H1 (cell line): ENCODE results near the gene UPK3B. TPM values are rescaled to one million over a fixed set of nuclear protein-coding genes. Genes with fewer than 3 reads are reported as not detected.
"Not testable (repeated sequence)": the region's sequence is repeated elsewhere in the genome, so short reads cannot be mapped to it uniquely, and the experiment has no call there.

Experiments
- CTCF ChIA-PET: fragments of 300-600 bp; sonication (Branson Sonifier 250); formaldehyde crosslinking; loops from one replicate; lab custom pipeline; 2021; ENCODE audit not compliant: partially characterized antibody; lab: Charles Lee
- POLR2A ChIA-PET: fragments of 300-600 bp; sonication (Branson Sonifier 250); formaldehyde crosslinking; loops from one replicate; lab custom pipeline; 2021; ENCODE audit warnings: inconsistent platforms; ENCODE audit not compliant: partially characterized antibody; lab: Charles Lee
- DNase-seq, 2 experiments: peaks; one replicate each; pipeline versions ENCODE4 v3.0.0 to v3.0.0-alpha.2; 2010 to 2022; ENCODE audit warnings: low spot score in 2 of 2, low read depth in 1 of 2, mixed read lengths in 1 of 2
- FAIRE-seq: peaks from 2 replicates; lab custom pipeline; 2011; peaks lifted over from hg19 to GRCh38; lab: Jason Lieb, UNC
- H2AFZ ChIP-seq: 2 replicates; pipeline ENCODE4 v1.8.1; 2012; ENCODE audit warnings: low read length, inconsistent platforms
- H2AK5ac ChIP-seq: 2 replicates; pipeline ENCODE4 v1.6.1; 2013; ENCODE audit warnings: low read depth, low read length
- H2BK120ac ChIP-seq: replicated peaks from 2 replicates; pipeline ENCODE3; 2013; ENCODE audit warnings: low read depth, low read length, inconsistent platforms
- H2BK12ac ChIP-seq: 2 replicates; pipeline ENCODE4 v1.6.1; 2013; ENCODE audit warnings: low read depth, low read length
- H2BK15ac ChIP-seq: 2 replicates; pipeline ENCODE4 v1.6.1; 2013; ENCODE audit warnings: low read length
- H2BK20ac ChIP-seq: 2 replicates; pipeline ENCODE4 v1.6.1; 2013; ENCODE audit warnings: low read length
- H2BK5ac ChIP-seq: 2 replicates; pipeline ENCODE4 v1.6.1; 2013; ENCODE audit warnings: low read depth, low read length
- H3K14ac ChIP-seq: 2 replicates; pipeline ENCODE4 v1.6.1; 2013; ENCODE audit warnings: inconsistent platforms; ENCODE audit not compliant: insufficient read length
- H3K18ac ChIP-seq: 2 replicates; pipeline ENCODE4 v1.6.1; 2013; ENCODE audit warnings: low read length; ENCODE audit errors: extremely low read depth
- H3K23ac ChIP-seq: 2 replicates; pipeline ENCODE4 v1.6.1; 2013; ENCODE audit warnings: inconsistent platforms; ENCODE audit not compliant: insufficient read length
- H3K23me2 ChIP-seq: 2 replicates; pipeline ENCODE4 v1.6.1; 2013; ENCODE audit warnings: low read depth, low read length
- H3K27ac ChIP-seq: 2 replicates; pipeline ENCODE4 v1.6.1; 2011; ENCODE audit warnings: low read depth, low read length, inconsistent platforms
- H3K27me3 ChIP-seq, 4 experiments: replicated peaks in 1 of 4; 1 replicate in 1 of 4; 2 replicates in 3 of 4; pipeline versions ENCODE4 v1.6.1 to v1.8.1; 2011 to 2013; ENCODE audit warnings: low read length in 3 of 4, mild to moderate bottlenecking in 3 of 4, inconsistent platforms in 2 of 4, mixed read lengths in 2 of 4, moderate library complexity in 1 of 4; ENCODE audit not compliant: control insufficient read depth in 3 of 4, insufficient read depth in 3 of 4; ENCODE audit errors: extremely low read depth in 1 of 4
- H3K36me3 ChIP-seq, 4 experiments: 2 replicates each; pipeline versions ENCODE4 v1.6.1 to v1.8.1; 2011 to 2013; ENCODE audit warnings: mild to moderate bottlenecking in 4 of 4, low read length in 3 of 4, moderate library complexity in 2 of 4, control low read depth in 1 of 4, inconsistent platforms in 1 of 4; ENCODE audit not compliant: insufficient read depth in 4 of 4, control insufficient read depth in 2 of 4
- H3K4ac ChIP-seq: replicated peaks from 2 replicates; pipeline ENCODE3; 2013; ENCODE audit warnings: low read length, low read depth, mixed read lengths, inconsistent platforms; ENCODE audit not compliant: insufficient read length
- H3K4me1 ChIP-seq, 4 experiments: replicated peaks in 1 of 4; 1 replicate in 1 of 4; 2 replicates in 3 of 4; pipeline versions ENCODE4 v1.6.1 to v1.8.1; 2011 to 2013; ENCODE audit warnings: low read length in 3 of 4, inconsistent platforms in 2 of 4, mixed read lengths in 1 of 4; ENCODE audit not compliant: insufficient read depth in 4 of 4, control insufficient read depth in 3 of 4
- H3K4me2 ChIP-seq, 2 experiments: 2 replicates each; pipeline versions ENCODE4 v1.6.1 to v1.8.1; 2011 to 2013; ENCODE audit warnings: low read depth in 2 of 2, low read length in 2 of 2, control low read depth in 1 of 2, inconsistent platforms in 1 of 2, mild to moderate bottlenecking in 1 of 2; ENCODE audit not compliant: insufficient read depth in 1 of 2
- H3K4me3 ChIP-seq, 4 experiments: fragments of 200-600, 300-600 bp in 1 of 4; sonication (generic), shearing (Covaris generic), sonication (Bioruptor Twin) in 1 of 4; 2 replicates each; pipeline versions ENCODE4 v1.5.1 to v1.8.1; 2011 to 2016; ENCODE audit warnings: low read length in 4 of 4, low read depth in 3 of 4, control low read depth in 2 of 4, inconsistent platforms in 2 of 4, mild to moderate bottlenecking in 2 of 4, mixed read lengths in 1 of 4, moderate library complexity in 1 of 4; ENCODE audit not compliant: insufficient read depth in 2 of 4; ENCODE audit errors: extremely low read depth in 1 of 4
- H3K56ac ChIP-seq: replicated peaks from 2 replicates; pipeline ENCODE3; 2013; ENCODE audit warnings: low read depth, mild to moderate bottlenecking, mixed read lengths, low read length, inconsistent platforms; ENCODE audit not compliant: insufficient read length
- H3K79me1 ChIP-seq: 2 replicates; pipeline ENCODE4 v1.6.1; 2013; ENCODE audit warnings: low read depth, low read length, control low read depth
- H3K79me2 ChIP-seq, 2 experiments: 2 replicates each; pipeline versions ENCODE4 v1.6.1 to v1.8.1; 2012 to 2013; ENCODE audit warnings: low read length in 2 of 2, mild to moderate bottlenecking in 2 of 2, inconsistent platforms in 1 of 2; ENCODE audit not compliant: insufficient read depth in 2 of 2, control insufficient read depth in 1 of 2
- H3K9ac ChIP-seq, 4 experiments: replicated peaks in 1 of 4; 1 replicate in 1 of 4; 2 replicates in 3 of 4; pipeline versions ENCODE4 v1.6.1 to v1.8.1; 2011 to 2013; ENCODE audit warnings: low read depth in 3 of 4, low read length in 3 of 4, control low read depth in 2 of 4, mild to moderate bottlenecking in 2 of 4, moderate library complexity in 2 of 4, inconsistent platforms in 1 of 4; ENCODE audit errors: extremely low read depth in 1 of 4
- H3K9me3 ChIP-seq, 2 experiments: 2 replicates each; pipeline versions ENCODE4 v1.6.1 to v1.8.1; 2012 to 2013; ENCODE audit warnings: mild to moderate bottlenecking in 2 of 2, moderate library complexity in 2 of 2, control low read depth in 1 of 2, inconsistent platforms in 1 of 2, low read depth in 1 of 2, low read length in 1 of 2, mixed read lengths in 1 of 2; ENCODE audit not compliant: insufficient read depth in 2 of 2
- H4K20me1 ChIP-seq, 2 experiments: replicated peaks in 1 of 2; 2 replicates each; pipeline versions ENCODE3 to v1.8.1; 2011 to 2013; ENCODE audit warnings: inconsistent platforms in 2 of 2, low read length in 2 of 2, mild to moderate bottlenecking in 1 of 2; ENCODE audit not compliant: insufficient read depth in 2 of 2, control insufficient read depth in 1 of 2
- H4K5ac ChIP-seq: 2 replicates; pipeline ENCODE4 v1.6.1; 2013; ENCODE audit warnings: low read length, low read depth, mixed read lengths, inconsistent platforms; ENCODE audit not compliant: insufficient read length
- H4K8ac ChIP-seq: 2 replicates; pipeline ENCODE4 v1.8.0; 2013; ENCODE audit warnings: mild to moderate bottlenecking, moderate library complexity, low read length, inconsistent platforms; ENCODE audit not compliant: insufficient read depth; ENCODE audit errors: extremely low read depth
- H4K91ac ChIP-seq: replicated peaks from 2 replicates; pipeline ENCODE3; 2013; ENCODE audit warnings: low read length, mixed read lengths, inconsistent platforms; ENCODE audit not compliant: insufficient read length
- WGBS, 2 experiments: shearing (Covaris generic) in 1 of 2; methylation state at CpG; one replicate each; pipeline versions ENCODE4 v1.1.6 to v1.1.7; 2013 to 2015; ENCODE audit warnings: low lambda C conversion rate in 2 of 2, mixed read lengths in 2 of 2, inconsistent platforms in 1 of 2, low coverage in 1 of 2, missing lambda C conversion rate in 1 of 2; ENCODE audit not compliant: insufficient replicate concordance in 2 of 2, insufficient coverage in 1 of 2, insufficient read length in 1 of 2; ENCODE audit errors: extremely low coverage in 1 of 2, missing lambda C conversion rate in 1 of 2; 5-methylcytosine and 5-hydroxymethylcytosine counted together
- polyA plus RNA-seq, 7 experiments: library from polyadenylated mRNA; depleted of rRNA in 3 of 7; stranded (reverse) in 5 of 7; unstranded in 2 of 7; fragments of >200 nt in 5 of 7; fragments of 200-250 nt in 2 of 7; gene quantifications; 1 replicate in 5 of 7; 2 replicates in 1 of 7; 4 replicates in 1 of 7; pipeline versions ENCODE4 v1.2.1 to v1.2.3, GENCODE V29; 2011 to 2013; ENCODE audit warnings: missing spikeins in 2 of 7, mixed read lengths in 2 of 7
- total RNA-seq: library from RNA; stranded (reverse); fragmentation: NEBNext Ultra II Directional; extraction: Animal tissue kit (Norgen Biotek cat#: 25700); gene quantifications from 2 replicates; pipeline ENCODE4 v1.2.1, GENCODE V29; 2021

Gene UPK3B
- total and polyA plus RNA-seq, 2 of the 8 experiments (the other 6 are each of a cell fraction or from before 2014, with no cell fraction given), result 5.9 to 20.6 TPM

DNA sequence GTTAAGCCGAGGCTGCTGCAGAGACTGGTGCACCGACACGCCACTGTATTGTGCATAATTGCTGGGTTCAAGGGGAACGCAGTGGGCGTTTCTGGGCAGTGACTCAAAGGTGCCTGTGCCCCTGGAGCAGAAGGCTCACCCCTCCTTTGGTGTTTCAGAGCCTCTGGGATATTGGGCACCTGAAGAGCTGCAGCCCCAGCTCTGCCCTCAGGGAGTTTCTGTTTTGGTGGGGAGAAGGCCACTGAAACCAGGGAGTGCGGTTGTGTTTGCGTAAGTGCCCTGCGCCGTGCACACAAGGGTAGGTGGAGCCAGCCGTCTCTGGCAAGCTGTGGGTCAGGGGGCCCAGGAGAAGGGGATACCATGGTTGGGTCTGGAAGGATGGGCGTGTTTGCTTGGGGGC is 34.1 kb upstream of the UPK3B start:
- H3K4me3 ChIP-seq, H3K79me1 ChIP-seq, H3K79me2 ChIP-seq, H2BK120ac ChIP-seq, H3K27me3 ChIP-seq, CTCF ChIA-PET, H3K9ac ChIP-seq, H4K20me1 ChIP-seq, H4K8ac ChIP-seq, H2BK15ac ChIP-seq, H2BK5ac ChIP-seq, H2AFZ ChIP-seq, H3K4me2 ChIP-seq, H3K36me3 ChIP-seq, H3K56ac ChIP-seq, H3K27ac ChIP-seq, DNase-seq, H3K4ac ChIP-seq, H3K18ac ChIP-seq, H3K23me2 ChIP-seq, H4K5ac ChIP-seq, POLR2A ChIA-PET, H3K4me1 ChIP-seq, FAIRE-seq, H3K23ac ChIP-seq, H3K14ac ChIP-seq, H2BK12ac ChIP-seq, H2BK20ac ChIP-seq, H4K91ac ChIP-seq, H2AK5ac ChIP-seq, H3K9me3 ChIP-seq: not testable (repeated sequence)
- WGBS, 2 experiments, result 94% methylated on average over 2 of the region's 11 CpGs; no CpG with 5 or more reads in 1 of the 2 experiments

DNA sequence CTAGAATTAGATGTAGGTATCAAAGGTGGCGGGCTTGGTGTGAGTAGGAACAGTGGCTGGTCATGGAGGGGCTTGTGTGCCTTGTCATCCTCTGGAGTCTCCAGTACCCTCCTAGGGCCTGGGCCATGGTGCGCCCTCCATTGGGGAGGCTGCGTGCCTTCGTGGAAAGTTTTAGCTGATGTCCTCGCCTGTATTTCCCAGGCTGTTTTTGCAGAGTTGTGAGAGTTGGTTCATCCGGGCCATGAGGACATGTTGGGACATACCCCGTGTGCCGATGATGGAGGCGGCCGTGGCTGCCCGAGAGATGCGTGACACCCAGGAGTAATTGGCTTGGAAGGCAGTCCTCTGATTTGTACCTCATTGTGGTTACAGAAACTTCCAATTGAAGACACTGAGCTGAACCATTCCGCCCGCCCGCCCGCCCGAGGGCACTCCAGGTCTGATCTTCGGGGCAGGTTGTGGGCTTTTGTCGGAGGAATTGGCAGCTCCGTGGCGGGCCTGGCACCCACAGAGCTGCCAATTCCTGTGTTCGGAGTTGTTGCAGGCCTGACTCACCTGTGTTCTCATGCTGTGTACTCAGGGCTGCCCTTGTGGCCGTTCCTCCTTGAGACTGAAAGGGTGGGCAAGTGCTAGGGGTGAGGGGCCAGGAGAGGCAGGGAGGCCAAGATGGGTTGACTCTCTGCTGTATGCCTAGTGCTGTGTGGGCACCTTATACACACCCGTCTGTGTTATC is 33.4 kb upstream of the UPK3B start:
- H2BK12ac ChIP-seq, H4K8ac ChIP-seq, CTCF ChIA-PET, H2AFZ ChIP-seq, H3K36me3 ChIP-seq, H4K5ac ChIP-seq, H3K4me2 ChIP-seq, H2BK5ac ChIP-seq, POLR2A ChIA-PET, H2BK120ac ChIP-seq, DNase-seq, H2BK15ac ChIP-seq, H3K56ac ChIP-seq, H3K9me3 ChIP-seq, H2BK20ac ChIP-seq, H4K20me1 ChIP-seq, H4K91ac ChIP-seq, H3K18ac ChIP-seq, H3K14ac ChIP-seq, H3K23ac ChIP-seq, H3K9ac ChIP-seq, H3K4me3 ChIP-seq, H3K27me3 ChIP-seq, H3K4me1 ChIP-seq, H3K79me1 ChIP-seq, H3K23me2 ChIP-seq, H3K79me2 ChIP-seq, H3K27ac ChIP-seq, H2AK5ac ChIP-seq, H3K4ac ChIP-seq, FAIRE-seq: not testable (repeated sequence)
- WGBS, 2 experiments, result 95% methylated on average over 15 of the region's 24 CpGs; no CpG with 5 or more reads in 1 of the 2 experiments
